HEK293 (cell line): ENCODE data around the gene EDNRA.

Source experiments
- CTCF ChIA-PET: fragments of 350-600 bp; formaldehyde crosslinking; extraction: SDS; loops from one replicate; lab custom pipeline; 2021; ENCODE audit warnings: antibody characterized with exemption; lab: Yijun Ruan, JAX
- POLR2A ChIA-PET: fragments of 300-600 bp; formaldehyde crosslinking; extraction: SDS; loops from one replicate; lab custom pipeline; 2020; ENCODE audit warnings: antibody characterized with exemption, inconsistent platforms; lab: Yijun Ruan, JAX
- H3K27ac ChIP-seq: fragments of 200-500 bp; sonication (Bioruptor generic); 2 replicates; pipeline ENCODE4 v1.5.1; 2014; ENCODE audit warnings: low read depth, low read length, control low read depth, inconsistent platforms; ENCODE audit errors: extremely low read depth
- H3K36me3 ChIP-seq, 2 experiments: fragments of 200-500 bp in 1 of 2; sonication (Bioruptor generic) in 1 of 2; 1 replicate in 1 of 2; 2 replicates in 1 of 2; pipeline ENCODE4 v1.5.1; 2014 to 2017; ENCODE audit warnings: inconsistent platforms in 2 of 2, low read length in 2 of 2; ENCODE audit not compliant: control insufficient read depth in 2 of 2, insufficient read depth in 1 of 2
- H3K4me1 ChIP-seq: fragments of 200-500 bp; sonication (Bioruptor generic); 2 replicates; pipeline ENCODE4 v1.5.1; 2014; ENCODE audit warnings: mild to moderate bottlenecking, low read length, inconsistent platforms; ENCODE audit not compliant: control insufficient read depth, insufficient read depth
- H3K4me3 ChIP-seq: 2 replicates; pipeline ENCODE4 v1.5.1; 2011; ENCODE audit warnings: low read depth, mild to moderate bottlenecking, control low read depth, low read length, moderate library complexity
- H3K9me3 ChIP-seq: fragments of 200-500 bp; sonication (Bioruptor generic); 2 replicates; pipeline ENCODE4 v1.5.1; 2014; ENCODE audit warnings: low read depth, low read length, inconsistent platforms; ENCODE audit not compliant: control insufficient read depth, insufficient read depth
- KLF16 ChIP-seq: fragments of 450-650 bp; formaldehyde crosslinking; IDR thresholded peaks from 2 replicates; pipeline ENCODE4 v1.5.1; 2017; ENCODE audit warnings: missing biosample characterization, missing genetic modification characterization
- KLF9 ChIP-seq: fragments of 450-650 bp; formaldehyde crosslinking; IDR thresholded peaks from 2 replicates; pipeline ENCODE4 v1.5.1; 2016; ENCODE audit warnings: missing biosample characterization, missing genetic modification characterization, low read depth
- SP7 ChIP-seq: fragments of 450-650 bp; formaldehyde crosslinking; IDR thresholded peaks from 2 replicates; pipeline ENCODE4 v1.5.1; 2016; ENCODE audit warnings: missing biosample characterization, missing genetic modification characterization
- ZFP37 ChIP-seq: fragments of 450-650 bp; formaldehyde crosslinking; IDR thresholded peaks from 2 replicates; pipeline ENCODE4 v1.5.1; 2016; ENCODE audit warnings: missing biosample characterization, missing genetic modification characterization
- ZNF112 ChIP-seq: fragments of 450-650 bp; formaldehyde crosslinking; IDR thresholded peaks from 2 replicates; pipeline ENCODE4 v1.5.0; 2017; ENCODE audit warnings: missing biosample characterization, missing genetic modification characterization
- ZNF292 ChIP-seq: fragments of 450-650 bp; formaldehyde crosslinking; IDR thresholded peaks from 2 replicates; pipeline ENCODE4 v1.5.1; 2016; ENCODE audit warnings: low read depth, missing biosample characterization, missing genetic modification characterization, borderline replicate concordance
- ZNF302 ChIP-seq: fragments of 450-650 bp; formaldehyde crosslinking; IDR thresholded peaks from 2 replicates; pipeline ENCODE4 v1.5.1; 2016; ENCODE audit warnings: missing biosample characterization, missing genetic modification characterization, low read depth
- ZNF350 ChIP-seq: fragments of 450-650 bp; formaldehyde crosslinking; IDR thresholded peaks from 2 replicates; pipeline ENCODE4 v1.5.0; 2017; ENCODE audit warnings: missing biosample characterization, mild to moderate bottlenecking, missing genetic modification characterization
- ZNF549 ChIP-seq: fragments of 450-650 bp; IDR thresholded peaks from 2 replicates; pipeline ENCODE4 v1.5.1; 2018; ENCODE audit warnings: missing biosample characterization, missing genetic modification characterization, mild to moderate bottlenecking, inconsistent platforms, moderate library complexity
- ZNF610 ChIP-seq: fragments of 450-650 bp; formaldehyde crosslinking; IDR thresholded peaks from 2 replicates; pipeline ENCODE4 v1.5.1; 2016; ENCODE audit warnings: missing biosample characterization, missing genetic modification characterization, borderline replicate concordance
- TF ChIP-seq, protein P1 (sequence below): fragments of 450-650 bp; formaldehyde crosslinking; IDR thresholded peaks from 2 replicates; pipeline ENCODE4 v1.5.1; 2016; ENCODE audit warnings: missing biosample characterization, missing genetic modification characterization
- TF ChIP-seq, protein P2 (sequence below): fragments of 450-650 bp; formaldehyde crosslinking; IDR thresholded peaks from 2 replicates; pipeline ENCODE4 v1.5.1; 2016; ENCODE audit warnings: missing biosample characterization, missing genetic modification characterization
- TF ChIP-seq, protein P3 (sequence below): fragments of 450-650 bp; formaldehyde crosslinking; IDR thresholded peaks from 2 replicates; pipeline ENCODE4 v1.5.1; 2016; ENCODE audit warnings: missing biosample characterization, missing genetic modification characterization, borderline replicate concordance
- TF ChIP-seq, protein P4 (sequence below): sonication (generic); formaldehyde crosslinking; IDR thresholded peaks from 2 replicates; pipeline ENCODE4 v1.8.1; 2022; ENCODE audit warnings: mild to moderate bottlenecking, moderate library complexity, missing genetic modification reagents

EDNRA gene

DNA sequence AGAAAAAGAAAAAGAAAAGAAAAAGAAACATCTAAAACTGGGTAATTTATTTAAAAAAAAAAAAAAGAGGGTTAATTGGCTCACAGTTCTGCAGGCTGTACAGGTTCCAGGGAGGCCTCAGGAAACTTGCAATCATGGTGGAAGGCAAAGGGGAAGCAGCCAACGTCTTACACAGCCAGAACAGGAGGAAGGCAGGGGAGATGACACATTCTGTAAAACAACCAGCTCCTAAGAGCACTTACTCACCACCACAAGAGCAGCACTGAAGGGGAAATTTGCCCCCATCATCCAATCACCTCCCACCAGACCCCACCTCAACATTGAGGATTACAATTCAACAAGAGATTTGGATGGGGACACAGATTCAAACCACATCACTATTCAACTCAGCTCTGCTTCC, 99.5 kb downstream of the EDNRA start (continued):
- TF ChIP-seq, protein P1, sequence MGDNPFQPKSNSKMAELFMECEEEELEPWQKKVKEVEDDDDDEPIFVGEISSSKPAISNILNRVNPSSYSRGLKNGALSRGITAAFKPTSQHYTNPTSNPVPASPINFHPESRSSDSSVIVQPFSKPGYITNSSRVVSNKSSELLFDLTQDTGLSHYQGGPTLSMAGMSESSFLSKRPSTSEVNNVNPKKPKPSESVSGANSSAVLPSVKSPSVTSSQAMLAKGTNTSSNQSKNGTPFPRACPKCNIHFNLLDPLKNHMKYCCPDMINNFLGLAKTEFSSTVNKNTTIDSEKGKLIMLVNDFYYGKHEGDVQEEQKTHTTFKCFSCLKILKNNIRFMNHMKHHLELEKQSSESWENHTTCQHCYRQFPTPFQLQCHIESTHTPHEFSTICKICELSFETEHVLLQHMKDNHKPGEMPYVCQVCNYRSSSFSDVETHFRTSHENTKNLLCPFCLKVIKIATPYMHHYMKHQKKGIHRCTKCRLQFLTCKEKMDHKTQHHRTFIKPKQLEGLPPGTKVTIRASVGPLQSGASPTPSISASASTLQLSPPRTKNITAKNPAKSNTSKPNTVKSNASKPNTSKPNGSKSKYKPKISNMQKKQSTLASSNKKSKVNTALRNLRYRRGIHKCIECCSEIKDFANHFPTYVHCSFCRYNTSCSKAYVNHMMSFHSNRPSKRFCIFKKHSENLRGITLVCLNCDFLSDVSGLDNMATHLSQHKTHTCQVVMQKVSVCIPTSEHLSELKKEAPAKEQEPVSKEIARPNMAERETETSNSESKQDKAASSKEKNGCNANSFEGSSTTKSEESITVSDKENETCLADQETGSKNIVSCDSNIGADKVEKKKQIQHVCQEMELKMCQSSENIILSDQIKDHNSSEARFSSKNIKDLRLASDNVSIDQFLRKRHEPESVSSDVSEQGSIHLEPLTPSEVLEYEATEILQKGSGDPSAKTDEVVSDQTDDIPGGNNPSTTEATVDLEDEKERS (tag by site-specific recombination) = no peak
- TF ChIP-seq KLF16 (tag by site-specific recombination) (no peak), ZNF292 (tag by site-specific recombination) (no peak), ZNF302 (tag by site-specific recombination) (no peak), SP7 (no peak)

DNA sequence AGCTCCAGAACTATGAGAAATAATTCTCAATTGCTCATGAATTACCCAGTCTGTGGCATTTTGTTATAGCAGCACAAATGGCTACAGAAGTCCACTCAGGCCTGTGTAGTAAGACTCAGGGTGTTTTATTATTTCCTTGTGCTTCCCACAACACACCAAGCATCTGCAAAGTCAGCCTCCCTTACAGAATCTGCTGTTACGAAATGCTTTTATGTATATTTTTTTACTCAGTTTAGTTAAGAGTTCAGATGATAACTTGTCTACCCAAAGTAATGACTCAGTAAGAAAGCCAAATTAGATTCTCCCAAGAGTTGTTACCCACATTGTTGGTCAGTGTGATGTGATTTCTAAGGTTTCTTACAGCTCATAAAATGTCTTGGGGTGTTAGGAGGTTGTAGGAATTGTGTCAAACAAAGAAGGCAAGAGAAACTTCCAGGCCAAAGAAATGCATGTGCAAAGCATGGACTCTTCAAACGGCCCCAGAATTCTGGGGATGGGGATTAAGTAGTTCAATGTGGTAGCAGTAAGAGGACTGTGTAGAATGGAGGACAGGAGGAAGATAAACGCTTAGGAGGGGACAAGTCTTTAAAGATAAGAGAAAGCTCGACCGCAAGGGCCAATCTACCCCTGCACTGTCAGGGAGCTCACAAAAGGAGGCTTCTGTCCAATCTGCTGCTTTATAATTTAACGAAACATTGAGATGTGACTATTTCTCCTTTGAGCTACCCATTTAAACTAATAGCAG, 100.9 kb downstream of the EDNRA start:
- H3K4me1 ChIP-seq = no peaks in the 10 kb centered on the region

DNA sequence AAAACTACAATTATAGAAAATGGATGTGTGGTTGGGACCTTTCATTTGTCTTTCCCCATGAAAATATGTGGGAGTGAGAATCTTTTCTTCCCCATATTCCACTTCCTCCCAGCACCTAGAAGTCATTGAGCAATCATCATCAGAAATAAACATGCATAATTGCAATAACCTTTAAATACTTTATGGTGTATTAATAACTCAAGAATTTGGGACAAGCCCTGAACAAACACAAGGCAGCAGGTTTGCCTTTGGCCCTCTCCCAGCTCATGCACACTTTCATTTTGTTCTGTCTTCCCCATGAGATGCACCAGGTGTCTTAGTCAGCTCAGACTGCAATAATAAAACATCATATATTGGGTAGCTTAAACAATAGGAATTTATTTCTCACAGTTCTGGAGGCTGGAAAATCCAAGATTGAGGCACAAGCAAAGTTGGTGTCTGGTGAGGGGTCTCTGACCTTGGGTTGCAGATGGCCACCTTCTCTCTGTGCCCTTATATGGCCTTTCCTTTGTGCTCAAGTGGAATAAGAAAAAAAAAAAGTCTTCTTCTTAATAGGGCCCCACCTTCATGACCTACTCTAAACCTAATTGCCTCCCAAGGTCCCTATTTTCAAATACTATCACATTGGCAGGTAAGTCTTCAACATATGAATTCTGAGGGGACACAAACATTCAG, 101.6 kb downstream of the EDNRA start:
- Histone ChIP-seq H3K4me1 (no peaks in the 10 kb centered on the region), H3K27ac (no peak overlapping the region), H3K4me3 (no peak overlapping the region), H3K36me3 (no peaks in the 10 kb centered on the region), H3K9me3 (no peaks in the 10 kb centered on the region)
- ChIA-PET POLR2A (no interaction called here), CTCF (interaction anchor here (1.1 kb wide), 1 partner anchor 11 kb away, joined by 3 read pairs; no protein-coding TSS in a partner anchor)
- TF ChIP-seq ZNF610 (no peak), KLF9 (tag by site-specific recombination) (no peak)
- TF ChIP-seq, protein P2, sequence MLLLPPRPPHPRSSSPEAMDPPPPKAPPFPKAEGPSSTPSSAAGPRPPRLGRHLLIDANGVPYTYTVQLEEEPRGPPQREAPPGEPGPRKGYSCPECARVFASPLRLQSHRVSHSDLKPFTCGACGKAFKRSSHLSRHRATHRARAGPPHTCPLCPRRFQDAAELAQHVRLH (tag by site-specific recombination) = no peak

More for the DNA sequence above, 100.9 kb downstream of the EDNRA start:
- no peaks in the 10 kb centered on the region for H3K36me3 ChIP-seq
- POLR2A ChIA-PET = no interaction called here
- no peak for TF ChIP-seq ZNF350 (tag by site-specific recombination)
- TF ChIP-seq ZNF549 (tag by site-specific recombination) = no peak
- TF ChIP-seq, protein P3, sequence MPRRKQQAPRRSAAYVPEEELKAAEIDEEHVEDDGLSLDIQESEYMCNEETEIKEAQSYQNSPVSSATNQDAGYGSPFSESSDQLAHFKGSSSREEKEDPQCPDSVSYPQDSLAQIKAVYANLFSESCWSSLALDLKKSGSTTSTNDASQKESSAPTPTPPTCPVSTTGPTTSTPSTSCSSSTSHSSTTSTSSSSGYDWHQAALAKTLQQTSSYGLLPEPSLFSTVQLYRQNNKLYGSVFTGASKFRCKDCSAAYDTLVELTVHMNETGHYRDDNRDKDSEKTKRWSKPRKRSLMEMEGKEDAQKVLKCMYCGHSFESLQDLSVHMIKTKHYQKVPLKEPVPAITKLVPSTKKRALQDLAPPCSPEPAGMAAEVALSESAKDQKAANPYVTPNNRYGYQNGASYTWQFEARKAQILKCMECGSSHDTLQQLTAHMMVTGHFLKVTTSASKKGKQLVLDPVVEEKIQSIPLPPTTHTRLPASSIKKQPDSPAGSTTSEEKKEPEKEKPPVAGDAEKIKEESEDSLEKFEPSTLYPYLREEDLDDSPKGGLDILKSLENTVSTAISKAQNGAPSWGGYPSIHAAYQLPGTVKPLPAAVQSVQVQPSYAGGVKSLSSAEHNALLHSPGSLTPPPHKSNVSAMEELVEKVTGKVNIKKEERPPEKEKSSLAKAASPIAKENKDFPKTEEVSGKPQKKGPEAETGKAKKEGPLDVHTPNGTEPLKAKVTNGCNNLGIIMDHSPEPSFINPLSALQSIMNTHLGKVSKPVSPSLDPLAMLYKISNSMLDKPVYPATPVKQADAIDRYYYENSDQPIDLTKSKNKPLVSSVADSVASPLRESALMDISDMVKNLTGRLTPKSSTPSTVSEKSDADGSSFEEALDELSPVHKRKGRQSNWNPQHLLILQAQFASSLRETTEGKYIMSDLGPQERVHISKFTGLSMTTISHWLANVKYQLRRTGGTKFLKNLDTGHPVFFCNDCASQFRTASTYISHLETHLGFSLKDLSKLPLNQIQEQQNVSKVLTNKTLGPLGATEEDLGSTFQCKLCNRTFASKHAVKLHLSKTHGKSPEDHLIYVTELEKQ = no peak
- no peak for TF ChIP-seq ZFP37 (tag by site-specific recombination)
- TF ChIP-seq ZNF112 = no peak
- TF ChIP-seq, protein P4, sequence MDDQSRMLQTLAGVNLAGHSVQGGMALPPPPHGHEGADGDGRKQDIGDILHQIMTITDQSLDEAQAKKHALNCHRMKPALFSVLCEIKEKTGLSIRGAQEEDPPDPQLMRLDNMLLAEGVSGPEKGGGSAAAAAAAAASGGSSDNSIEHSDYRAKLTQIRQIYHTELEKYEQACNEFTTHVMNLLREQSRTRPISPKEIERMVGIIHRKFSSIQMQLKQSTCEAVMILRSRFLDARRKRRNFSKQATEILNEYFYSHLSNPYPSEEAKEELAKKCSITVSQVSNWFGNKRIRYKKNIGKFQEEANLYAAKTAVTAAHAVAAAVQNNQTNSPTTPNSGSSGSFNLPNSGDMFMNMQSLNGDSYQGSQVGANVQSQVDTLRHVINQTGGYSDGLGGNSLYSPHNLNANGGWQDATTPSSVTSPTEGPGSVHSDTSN (CRISPR knock-in tag) = no peak
- H3K9me3 ChIP-seq = no peaks in the 10 kb centered on the region
- H3K27ac ChIP-seq = no peak overlapping the region
- CTCF ChIA-PET = interaction anchor here (0.6 to 1.3 kb wide), 3 partner anchors 8 to 278 kb away, joined by 3 to 6 read pairs (median 4); no protein-coding TSS in a partner anchor
- H3K4me3 ChIP-seq = no peak overlapping the region
